B cell (primary cell): ENCODE measurements around the gene RAB30. TPM values are rescaled to one million over a fixed set of nuclear protein-coding genes. Genes with fewer than 3 reads are reported as not detected.

Experiments used
- ATAC-seq: fragments of 200-7000 bp; cut with Tn5 transposase; one replicate; pipeline ENCODE4 v1.10.0; 2021; ENCODE audit warnings: low read depth, mild to moderate bottlenecking, moderate number of reproducible peaks, moderate library complexity
- CTCF ChIA-PET: fragments of 350-600 bp; sonication (Branson Sonifier 250); formaldehyde crosslinking; loops from one replicate; lab custom pipeline; 2021; ENCODE audit warnings: antibody characterized with exemption, inconsistent platforms; lab: Charles Lee
- POLR2A ChIA-PET: fragments of 350-600 bp; sonication (Branson Sonifier 250); formaldehyde crosslinking; loops from one replicate; lab custom pipeline; 2021; ENCODE audit warnings: antibody characterized with exemption; lab: Charles Lee
- DNase-seq: peaks from one replicate; pipeline ENCODE4 v3.0.0; 2013
- H2AFZ ChIP-seq: 2 replicates; pipeline ENCODE4 v1.6.1; 2012; ENCODE audit warnings: mild to moderate bottlenecking, low read depth, low read length; ENCODE audit not compliant: insufficient read depth, poor library complexity, severe bottlenecking
- H3K27ac ChIP-seq, 2 donors: 1 replicate in 1 of 2; 2 replicates in 1 of 2; pipeline ENCODE4 v1.5.1; 2012 to 2013; ENCODE audit warnings: low read length in 2 of 2, mild to moderate bottlenecking in 2 of 2, moderate library complexity in 1 of 2
- H3K27me3 ChIP-seq, 4 experiments: fragments of 200-600 bp in 1 of 4; sonication (generic) in 1 of 4; replicated peaks in 1 of 4; 1 replicate in 2 of 4; 2 replicates in 2 of 4; pipeline versions ENCODE4 v1.6.1 to v1.7.0; 2013 to 2016; ENCODE audit warnings: low read length in 3 of 4, mild to moderate bottlenecking in 2 of 4, mixed read lengths in 1 of 4, moderate library complexity in 1 of 4; ENCODE audit not compliant: insufficient read depth in 4 of 4, control insufficient read depth in 3 of 4; ENCODE audit errors: control extremely low read depth in 1 of 4
- H3K36me3 ChIP-seq, 2 experiments: replicated peaks in 1 of 2; 1 replicate in 1 of 2; 2 replicates in 1 of 2; pipeline versions ENCODE4 v1.6.1 to v1.7.1; 2013; ENCODE audit warnings: low read length in 1 of 2; ENCODE audit not compliant: insufficient read depth in 2 of 2, control insufficient read depth in 1 of 2; ENCODE audit errors: control extremely low read depth in 1 of 2, extremely low read depth in 1 of 2
- H3K4me1 ChIP-seq, 2 donors: fragments of 200-600 bp in 1 of 2; sonication (generic) in 1 of 2; 1 replicate in 1 of 2; 2 replicates in 1 of 2; pipeline versions ENCODE4 v1.5.1 to v1.6.1; 2013 to 2017; ENCODE audit warnings: low read length in 2 of 2; ENCODE audit not compliant: control insufficient read depth in 2 of 2, insufficient read depth in 2 of 2
- H3K4me2 ChIP-seq: replicated peaks from 2 replicates; pipeline ENCODE3; 2012; ENCODE audit warnings: mild to moderate bottlenecking, low read depth, low read length; ENCODE audit not compliant: poor library complexity, severe bottlenecking
- H3K4me3 ChIP-seq, 5 experiments: fragments of 200-600 bp in 1 of 5; sonication (generic) in 1 of 5; 1 replicate in 3 of 5; 2 replicates in 2 of 5; pipeline versions ENCODE4 v1.5.1 to v1.7.0; 2011 to 2016; ENCODE audit warnings: low read length in 4 of 5, mild to moderate bottlenecking in 4 of 5, low read depth in 2 of 5, control low read depth in 1 of 5, moderate library complexity in 1 of 5; ENCODE audit not compliant: insufficient read depth in 1 of 5; ENCODE audit errors: control extremely low read depth in 1 of 5, extremely low read depth in 1 of 5
- H3K79me2 ChIP-seq: fragments of 200-600 bp; sonication (generic); one replicate; pipeline ENCODE4 v1.6.0; 2016; ENCODE audit warnings: low read length; ENCODE audit not compliant: control insufficient read depth, insufficient read depth
- H3K9ac ChIP-seq: fragments of 200-600 bp; sonication (generic); 2 replicates; pipeline ENCODE4 v1.6.1; 2017; ENCODE audit warnings: mild to moderate bottlenecking, low read length, moderate library complexity
- H3K9me3 ChIP-seq, 3 donors: one replicate each; pipeline versions ENCODE4 v1.6.1 to v1.7.1; 2013; ENCODE audit warnings: low read length in 2 of 3; ENCODE audit not compliant: control insufficient read depth in 2 of 3, insufficient read depth in 1 of 3; ENCODE audit errors: control extremely low read depth in 1 of 3
- H4K20me1 ChIP-seq: 2 replicates; pipeline ENCODE4 v1.6.0; 2012; ENCODE audit warnings: mild to moderate bottlenecking, low read length; ENCODE audit not compliant: insufficient read depth, control insufficient read depth, poor library complexity, severe bottlenecking
- H3K27ac Mint-ChIP-seq: one replicate; pipeline ENCODE4 v1.8.0; 2021; ENCODE audit warnings: mixed read lengths
- H3K27me3 Mint-ChIP-seq: one replicate; pipeline ENCODE4 v1.8.0; 2021; ENCODE audit warnings: mixed read lengths
- H3K4me1 Mint-ChIP-seq: one replicate; pipeline ENCODE4 v1.8.0; 2021; ENCODE audit warnings: mixed read lengths
- H3K4me3 Mint-ChIP-seq: one replicate; pipeline ENCODE4 v1.8.0; 2021; ENCODE audit warnings: mixed read lengths
- H3K9me3 Mint-ChIP-seq: one replicate; pipeline ENCODE4 v1.8.0; 2022; ENCODE audit warnings: mixed read lengths; ENCODE audit not compliant: insufficient read depth
- CTCF ChIP-seq: fragments of 200-600 bp; IDR thresholded peaks from one replicate; pipeline ENCODE4 v1.8.0; 2022; ENCODE audit warnings: antibody characterized with exemption, mild to moderate bottlenecking
- EZH2 ChIP-seq: IDR thresholded peaks from 2 replicates; pipeline ENCODE4 v1.6.1; 2012; ENCODE audit warnings: borderline replicate concordance, low read depth, mild to moderate bottlenecking, moderate library complexity, low read length; ENCODE audit not compliant: insufficient read depth, poor library complexity, severe bottlenecking
- WGBS: methylation state at CpG from one replicate; pipeline ENCODE4 v1.1.5; 2013; ENCODE audit warnings: missing lambda C conversion rate; ENCODE audit not compliant: insufficient coverage; 5-methylcytosine and 5-hydroxymethylcytosine counted together
- intact Hi-C: fragments of 100-400 bp; cut with micrococcal nuclease; formaldehyde crosslinking; loops from one replicate; pipeline ENCODE4 v1.10.0; 2022
- polyA plus RNA-seq: library from polyadenylated mRNA; depleted of rRNA; stranded (reverse); fragments of >200 nt; gene quantifications from 2 replicates; pipeline ENCODE4 v1.2.3, GENCODE V29; 2012
- total RNA-seq, 2 donors: library from RNA; stranded (reverse); fragments of 120-200 nt in 1 of 2; gene quantifications; 1 replicate in 1 of 2; 2 replicates in 1 of 2; pipeline versions ENCODE4 v1.2.3 to v1.2.4, GENCODE V29; 2013 to 2022

Gene RAB30
- total and polyA plus RNA-seq, 2 donors (not counting 1 experiment from before 2014, with no cell fraction given) = 26.6 to 214 TPM

DNA sequence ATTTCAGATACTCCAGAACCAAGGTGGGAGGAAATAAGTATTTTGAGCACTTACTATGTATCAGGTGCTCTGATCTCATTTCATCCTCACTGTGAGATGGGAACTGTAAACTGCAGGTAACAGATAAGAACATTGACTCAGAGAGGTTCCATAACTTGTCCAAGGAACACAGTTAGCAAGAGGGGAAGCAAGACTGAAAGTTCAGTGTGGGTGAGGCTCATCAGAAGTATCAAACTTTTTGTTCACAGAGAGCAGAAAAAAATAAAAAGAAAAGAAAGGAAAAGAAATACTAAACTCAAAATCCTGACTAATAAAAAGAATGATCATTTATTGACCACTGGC, 37.1 kb downstream of the RAB30 start:
- no peak for ATAC-seq
- H3K79me2 ChIP-seq = peaks cover 100% of the 10 kb centered on the region
- no peaks in the 10 kb centered on the region for H3K9me3 Mint-ChIP-seq
- peaks cover 73% of the 10 kb centered on the region for H3K4me1 Mint-ChIP-seq
- ChIA-PET POLR2A (interaction anchor here (0.7 to 3.5 kb wide), 4 partner anchors 7 to 122 kb away, joined by 3 to 21 read pairs (median 8); partner anchors contain the start of gene PCF11), CTCF (interaction anchor here (0.7 to 2.1 kb wide), 9 partner anchors 9 to 167 kb away, joined by 3 to 8 read pairs (median 4); no protein-coding TSS in a partner anchor)
- no peaks in the 10 kb centered on the region for H3K9me3 ChIP-seq
- no peaks in the 10 kb centered on the region for H3K27me3 ChIP-seq
- no peaks in the 10 kb centered on the region for H3K27me3 Mint-ChIP-seq
- peak overlapping the region; percentile 88 for H3K27ac Mint-ChIP-seq
- H3K4me3 Mint-ChIP-seq = peak overlapping the region; percentile 88
- TF ChIP-seq EZH2 = no peak
- TF ChIP-seq CTCF = no peak
- intact Hi-C loops = loop anchor here (1.0 to 2.0 kb wide), 4 partner anchors 7 to 38 kb away; partner anchors contain the start of gene RAB30
- peak overlapping the region; percentile 42 for H3K4me2 ChIP-seq
- H3K9ac ChIP-seq = peak overlapping the region; percentile 27
- no peak for DNase-seq
- no peak overlapping the region for H2AFZ ChIP-seq
- no peak overlapping the region for H3K4me3 ChIP-seq
- H3K36me3 ChIP-seq = peaks cover 0 to 29% of the 10 kb centered on the region in 2 experiments
- H3K4me1 ChIP-seq = peaks cover 57 to 61% of the 10 kb centered on the region in 2 donors
- H3K27ac ChIP-seq = peak overlapping the region in 1 of 2 donors; percentile 96
- peaks cover 93% of the 10 kb centered on the region for H4K20me1 ChIP-seq

DNA sequence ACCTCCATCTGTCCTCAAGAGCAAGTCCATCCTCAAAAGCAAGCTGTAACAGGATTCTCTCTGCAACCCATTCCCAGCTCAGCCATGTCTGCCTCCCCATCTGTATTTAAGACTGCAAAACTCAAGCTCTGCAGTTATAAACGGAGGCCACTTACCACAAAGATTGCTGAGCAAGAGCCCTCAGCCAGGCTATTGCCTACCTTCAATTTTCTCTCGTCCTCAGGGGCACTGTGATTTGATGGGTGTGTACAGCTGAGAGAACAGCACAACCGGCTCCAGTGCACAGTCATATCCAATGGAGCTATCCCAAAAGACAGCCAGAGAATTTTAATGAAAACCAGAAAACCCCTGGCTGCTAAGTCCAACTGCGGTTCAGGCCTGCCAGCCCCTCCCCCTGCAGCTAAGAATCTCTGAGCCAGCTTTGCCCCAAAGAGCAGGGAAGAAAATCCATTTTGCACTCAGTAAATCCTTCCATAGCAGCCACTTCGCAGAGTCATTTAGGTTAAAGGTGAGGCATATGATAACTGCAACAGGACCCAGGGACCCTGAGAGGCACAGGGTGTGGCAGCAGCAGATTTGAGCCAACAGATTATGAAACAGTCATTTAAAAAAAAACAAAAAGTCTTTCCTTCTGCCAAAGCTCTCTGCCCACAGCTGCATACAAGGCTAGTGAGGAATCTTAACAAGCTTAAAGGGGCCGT, 37.6 kb downstream of the RAB30 start:
- Histone ChIP-seq H2AFZ (no peak overlapping the region), H3K9ac (peak overlapping the region; percentile 27), H3K79me2 (peaks cover 100% of the 10 kb centered on the region), H3K27me3 (no peaks in the 10 kb centered on the region), H3K4me3 (peak overlapping the region in 1 of 5 experiments; percentile 14), H3K4me2 (peak overlapping the region; percentile 42), H3K9me3 (no peaks in the 10 kb centered on the region), H3K4me1 (peaks cover 56% of the 10 kb centered on the region in 2 donors), H4K20me1 (peaks cover 93% of the 10 kb centered on the region), H3K27ac (peak overlapping the region in 1 of 2 donors; percentile 96), H3K36me3 (peaks cover 0 to 30% of the 10 kb centered on the region in 2 experiments)
- CTCF ChIA-PET = interaction anchor here (0.7 to 2.1 kb wide), 9 partner anchors 12 to 167 kb away, joined by 3 to 8 read pairs (median 4); no protein-coding TSS in a partner anchor
- no peak for TF ChIP-seq CTCF
- no peak for TF ChIP-seq EZH2
- H3K27me3 Mint-ChIP-seq = no peaks in the 10 kb centered on the region
- ATAC-seq (no peak), DNase-seq (no peak)
- intact Hi-C loops = loop anchor here (2.0 kb wide), 2 partner anchors 29 to 37 kb away; no protein-coding TSS in a partner anchor
- peaks cover 71% of the 10 kb centered on the region for H3K4me1 Mint-ChIP-seq
- 100% methylated on average over 1 of the region's 6 CpGs for WGBS
- H3K4me3 Mint-ChIP-seq = peak overlapping the region; percentile 88
- H3K9me3 Mint-ChIP-seq = no peaks in the 10 kb centered on the region
- peak overlapping the region; percentile 88 for H3K27ac Mint-ChIP-seq
- POLR2A ChIA-PET = interaction anchor here (2.5 to 3.5 kb wide), 2 partner anchors 29 to 122 kb away, joined by 12 to 21 read pairs; partner anchors contain the start of gene PCF11
